GM21619 (cell line): ENCODE results near the gene CEP85L.
"Not testable (repeated sequence)": the region's sequence is repeated elsewhere in the genome, so short reads cannot be mapped to it uniquely, and the experiment has no call there.

Source experiments
- ATAC-seq: cut with Tn5 transposase; IDR thresholded peaks from one replicate; pipeline ENCODE4 v1.9.1; 2021; ENCODE audit not compliant: unreplicated experiment

CEP85L gene

DNA sequence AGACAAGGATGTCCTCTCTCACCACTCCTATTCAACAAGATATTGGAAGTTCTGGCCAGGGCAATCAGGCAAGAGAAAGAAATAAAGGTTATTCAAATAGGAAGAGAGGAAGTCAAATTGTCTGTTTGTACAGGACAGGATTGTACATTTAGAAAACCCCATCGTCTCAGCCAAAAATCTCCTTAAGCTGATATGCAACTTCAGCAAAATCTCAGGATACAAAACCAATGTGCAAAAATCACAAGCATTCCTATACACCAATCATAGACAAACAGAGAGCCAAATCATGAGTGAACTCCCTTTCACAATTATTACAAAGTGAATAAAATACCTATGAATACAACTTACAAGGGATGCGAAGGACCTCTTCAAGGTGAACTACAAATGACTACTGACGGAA, 217.2 kb downstream of the CEP85L start:
- ATAC-seq: not testable (repeated sequence)

DNA sequence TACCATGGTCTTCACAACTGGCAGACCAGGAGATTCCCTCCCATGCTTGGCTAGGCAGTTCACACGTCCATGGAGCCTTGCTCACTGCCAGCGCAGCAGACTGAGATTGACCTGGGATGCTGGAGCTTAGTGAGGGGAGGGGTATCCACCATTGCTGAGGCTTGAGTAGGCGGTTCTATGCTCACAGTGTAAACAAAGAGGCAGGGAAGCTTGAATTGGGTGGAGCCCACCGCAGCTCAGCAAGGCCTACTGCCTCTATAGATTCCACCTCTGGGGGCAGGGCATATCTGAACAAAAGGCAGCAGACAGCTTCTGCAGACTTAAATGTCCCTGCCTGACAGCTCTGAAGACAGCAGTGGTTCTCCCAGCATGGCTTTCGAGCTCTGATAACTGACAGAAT, 230.1 kb downstream of the CEP85L start:
- ATAC-seq: not testable (repeated sequence)

DNA sequence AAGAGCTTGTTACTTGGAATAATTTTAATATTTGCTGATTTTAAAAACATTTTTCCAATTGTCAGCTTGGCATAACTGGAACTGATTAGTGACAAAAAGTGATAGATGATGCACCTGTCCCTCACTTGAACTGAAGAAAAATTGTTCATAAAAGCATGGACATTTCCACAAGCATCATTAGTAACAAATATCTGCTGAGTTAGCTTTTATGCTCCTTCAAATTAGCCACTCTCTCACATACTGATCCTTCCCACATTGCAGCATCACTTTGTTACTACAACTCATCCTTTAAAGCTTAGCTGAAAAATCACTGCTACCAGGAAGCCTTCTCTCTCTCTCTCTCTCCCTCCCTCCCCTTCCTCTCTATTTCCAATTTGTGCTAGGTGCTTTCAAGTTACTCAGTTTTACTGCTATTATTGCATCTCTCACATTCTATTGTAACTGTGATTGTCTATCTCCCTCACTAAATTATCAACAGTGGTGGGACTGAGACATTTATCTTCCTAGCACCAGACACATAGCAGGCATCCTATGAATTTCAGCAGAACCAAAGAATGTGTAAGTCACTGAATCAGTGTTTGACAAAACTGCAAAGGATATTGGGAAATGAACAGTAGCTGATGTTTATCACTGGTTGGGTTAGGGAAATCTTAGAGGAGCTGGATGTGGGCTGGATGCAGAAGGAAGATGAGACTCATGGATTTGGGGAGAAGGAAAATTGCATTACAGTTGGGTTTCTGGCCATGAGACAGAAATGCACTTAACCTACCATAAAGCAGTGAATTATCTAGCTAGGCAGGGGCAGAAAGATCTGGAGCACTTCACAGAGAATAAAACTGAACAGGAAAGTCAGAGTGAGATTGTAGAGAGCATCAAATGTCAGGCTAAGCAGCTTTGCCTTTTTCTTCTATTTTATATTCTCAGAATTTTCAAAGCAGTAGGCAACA, 231.7 kb downstream of the CEP85L start:
- no peak for ATAC-seq
